ENCODE data around the gene TFB2M. TPM values are rescaled to one million over a fixed set of nuclear protein-coding genes. Genes with fewer than 3 reads are reported as not detected.
"Not testable (repeated sequence)": the region's sequence is repeated elsewhere in the genome, so short reads cannot be mapped to it uniquely, and the experiment has no call there.

The TFB2M gene, protein sequence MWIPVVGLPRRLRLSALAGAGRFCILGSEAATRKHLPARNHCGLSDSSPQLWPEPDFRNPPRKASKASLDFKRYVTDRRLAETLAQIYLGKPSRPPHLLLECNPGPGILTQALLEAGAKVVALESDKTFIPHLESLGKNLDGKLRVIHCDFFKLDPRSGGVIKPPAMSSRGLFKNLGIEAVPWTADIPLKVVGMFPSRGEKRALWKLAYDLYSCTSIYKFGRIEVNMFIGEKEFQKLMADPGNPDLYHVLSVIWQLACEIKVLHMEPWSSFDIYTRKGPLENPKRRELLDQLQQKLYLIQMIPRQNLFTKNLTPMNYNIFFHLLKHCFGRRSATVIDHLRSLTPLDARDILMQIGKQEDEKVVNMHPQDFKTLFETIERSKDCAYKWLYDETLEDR
- total RNA-seq (2014; rRNA removed; shearing (Covaris generic)), result 8.8 and 8.9 TPM in 2 replicates

DNA sequence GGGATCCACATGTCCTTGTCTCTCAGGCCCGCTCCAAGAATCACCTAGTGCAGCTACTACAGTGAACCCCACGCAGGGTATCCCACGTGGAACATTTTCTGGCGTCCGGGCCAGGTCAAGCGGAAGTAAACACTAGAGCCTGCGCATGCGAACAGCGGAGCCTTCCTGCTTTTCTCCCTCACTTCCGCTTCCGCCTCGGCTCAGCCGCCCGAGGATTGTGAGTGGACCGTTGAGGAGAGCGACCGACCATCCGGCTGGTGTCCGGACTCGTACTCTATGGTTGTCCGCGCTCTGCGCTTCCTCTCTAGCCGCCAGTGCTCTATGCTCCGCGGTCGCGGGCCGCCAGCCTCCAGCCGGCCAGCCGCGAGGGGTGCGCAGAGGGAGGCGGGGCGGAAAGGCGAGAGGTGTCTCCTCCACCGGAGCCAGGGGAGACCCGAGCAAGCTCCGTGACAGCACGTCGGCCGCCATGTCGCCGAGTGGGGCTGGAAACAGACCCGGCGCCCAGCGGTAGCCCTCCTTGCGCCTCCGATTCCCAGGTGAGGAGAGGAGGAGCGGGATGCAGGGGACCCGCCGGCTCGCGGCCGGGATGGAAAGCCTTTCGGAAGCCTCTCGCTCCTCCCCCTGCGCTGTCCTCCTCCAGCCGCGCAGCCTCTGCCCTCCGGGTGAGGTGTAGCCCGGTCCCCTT lies at the start of gene TFB2M, which contains the start of gene CNST:
Gene TFB2M (minus strand): TSS at position 134 of the 685 bp plus-strand sequence. CDS start 123 bp downstream, at position 11.
Gene CNST (plus strand): TSS at position 329 of the 685 bp plus-strand sequence. CDS start 25,107 bp downstream, outside the sequence.
- in situ Hi-C loops (cut with HindIII; ENCODE audit: low sequenced_read_pairs), result no loop called here
- peak; percentile 99 for DNase-seq (ENCODE audit: low spot score)

DNA sequence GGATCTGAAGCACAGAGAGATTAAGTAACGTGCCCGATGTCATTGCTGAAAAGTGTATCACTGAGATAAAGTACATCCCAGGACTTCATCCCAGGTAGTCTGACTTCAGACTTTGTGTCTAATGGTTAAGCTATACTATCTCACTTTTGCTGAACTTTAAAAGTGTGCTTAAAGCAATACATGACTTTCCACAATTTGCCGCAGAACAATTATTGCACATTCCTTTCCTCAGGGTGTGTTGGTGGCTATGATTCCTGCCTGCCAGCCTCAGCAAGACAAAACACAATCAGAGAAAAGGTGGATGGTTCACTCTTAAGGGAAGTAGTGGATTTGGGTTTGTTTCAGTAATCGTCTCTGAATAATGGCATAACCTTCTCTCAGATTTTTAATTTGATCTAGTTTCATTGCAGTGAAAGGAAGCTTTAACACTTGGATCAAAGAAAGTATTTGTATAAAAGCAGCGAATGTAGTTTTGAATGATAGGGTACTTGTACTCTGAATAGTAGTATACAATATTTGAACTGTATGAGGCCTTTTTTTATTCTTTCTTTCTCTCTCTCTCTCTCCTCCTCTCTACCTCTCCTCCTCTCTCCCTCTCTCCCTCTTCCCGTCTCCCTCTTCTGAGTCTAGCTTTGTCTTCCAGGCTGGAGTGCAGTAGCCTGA lies 47.2 kb upstream of the TFB2M start:
- no peak for DNase-seq (ENCODE audit: low spot score)
- in situ Hi-C loops (cut with HindIII; ENCODE audit: low sequenced_read_pairs), result no loop called here

DNA sequence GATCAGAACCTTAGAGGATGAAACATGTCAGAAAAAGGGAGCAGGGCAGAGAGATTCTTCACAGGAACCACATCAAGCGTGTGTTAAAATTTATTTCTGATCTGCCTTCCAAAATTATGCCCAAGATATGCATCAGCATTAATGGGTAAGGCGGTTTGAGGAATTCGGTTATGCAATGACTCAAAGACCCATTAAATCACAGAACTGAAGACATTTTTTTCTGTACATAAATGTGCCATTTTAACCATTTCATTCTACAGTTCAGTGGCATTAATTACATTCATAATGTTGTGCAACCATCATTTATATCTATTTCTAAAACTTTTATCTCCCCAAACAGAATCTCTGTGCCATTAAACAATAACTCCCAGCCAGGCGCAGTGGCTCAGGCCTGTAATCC lies 43.6 kb upstream of the TFB2M start:
- DNase-seq (ENCODE audit: low spot score), result no peak
- in situ Hi-C loops (cut with HindIII; ENCODE audit: low sequenced_read_pairs), result no loop called here

DNA sequence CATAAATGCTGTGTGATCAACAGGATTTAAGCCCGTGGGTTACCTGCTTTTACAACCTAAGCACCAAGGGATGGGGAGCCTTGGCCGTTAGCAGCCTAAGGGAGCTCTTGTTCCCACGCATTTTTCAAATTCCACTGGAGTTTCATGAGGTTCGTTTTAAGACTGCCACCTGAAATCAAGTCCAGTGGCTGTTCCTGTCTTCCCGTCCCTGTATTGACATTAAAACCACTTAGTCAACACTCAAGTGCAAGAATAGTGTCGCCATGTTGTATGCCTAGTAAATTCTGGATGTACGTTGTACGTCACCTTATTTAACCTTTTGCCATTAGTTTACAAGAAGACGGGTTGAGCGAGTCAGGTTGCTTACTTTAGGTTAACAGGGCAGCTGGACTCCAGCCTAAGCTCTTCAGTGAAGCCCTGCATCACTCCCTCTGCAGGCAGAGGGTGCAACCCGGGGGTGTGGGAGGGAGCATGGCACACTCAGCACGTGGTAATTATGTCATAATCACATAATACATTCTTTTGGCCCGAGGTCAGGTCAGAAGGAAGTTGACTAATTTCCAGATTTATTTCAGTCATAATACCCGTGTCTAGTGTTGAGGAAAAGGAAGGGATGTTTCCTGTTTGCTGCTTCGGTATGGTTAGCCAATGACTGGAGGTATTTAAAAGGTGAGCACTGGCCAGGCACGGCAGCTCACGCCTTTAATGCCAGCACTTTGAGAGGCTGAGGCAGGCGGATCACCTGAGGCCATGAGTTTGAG lies 42.7 kb upstream of the TFB2M start:
- DNase-seq (ENCODE audit: low spot score), result peak; percentile 59
- in situ Hi-C loops (cut with HindIII; ENCODE audit: low sequenced_read_pairs), result no loop called here

DNA sequence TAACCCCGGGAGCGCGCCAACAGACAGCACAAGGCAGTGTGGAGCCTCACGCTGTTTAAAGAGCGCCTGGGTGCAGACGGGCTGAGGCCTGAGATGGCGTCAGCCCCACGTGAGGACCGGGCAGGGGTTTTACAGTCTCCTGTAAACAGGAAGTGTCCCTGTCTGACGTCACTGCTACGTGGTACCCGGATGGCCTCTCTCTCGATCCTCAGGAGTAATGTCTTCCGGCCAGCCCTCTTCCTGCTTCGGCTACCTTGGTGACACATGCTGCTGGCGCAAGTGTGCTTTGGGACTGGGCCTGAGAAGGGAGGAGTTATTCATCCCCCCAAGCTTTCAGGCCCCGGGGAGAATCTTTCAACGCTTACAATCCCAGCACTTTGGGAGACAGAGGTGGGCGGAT lies 41.4 kb upstream of the TFB2M start:
- in situ Hi-C loops (cut with HindIII; ENCODE audit: low sequenced_read_pairs), result no loop called here
- no peak for DNase-seq (ENCODE audit: low spot score)

DNA sequence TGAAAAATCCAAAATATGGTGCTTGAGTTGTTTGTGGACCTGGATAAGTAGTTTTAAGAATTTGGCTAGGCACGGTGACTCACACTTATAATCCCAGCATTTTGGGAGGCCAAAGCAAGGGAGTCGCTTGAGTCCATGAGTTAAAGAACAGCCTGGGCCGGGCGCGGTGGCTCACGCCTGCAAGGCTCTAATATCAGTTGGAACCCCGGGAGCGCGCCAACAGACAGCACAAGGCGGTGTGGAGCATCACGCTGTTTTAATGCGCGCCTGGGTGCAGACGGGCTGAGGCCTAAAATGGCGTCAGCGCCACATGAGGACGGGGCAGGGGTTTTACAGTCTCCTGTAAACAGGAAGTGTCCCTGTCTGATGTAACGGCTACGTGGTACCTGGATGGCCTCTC lies 39.2 kb upstream of the TFB2M start:
- in situ Hi-C loops (cut with HindIII; ENCODE audit: low sequenced_read_pairs); DNase-seq (ENCODE audit: low spot score): not testable (repeated sequence)

DNA sequence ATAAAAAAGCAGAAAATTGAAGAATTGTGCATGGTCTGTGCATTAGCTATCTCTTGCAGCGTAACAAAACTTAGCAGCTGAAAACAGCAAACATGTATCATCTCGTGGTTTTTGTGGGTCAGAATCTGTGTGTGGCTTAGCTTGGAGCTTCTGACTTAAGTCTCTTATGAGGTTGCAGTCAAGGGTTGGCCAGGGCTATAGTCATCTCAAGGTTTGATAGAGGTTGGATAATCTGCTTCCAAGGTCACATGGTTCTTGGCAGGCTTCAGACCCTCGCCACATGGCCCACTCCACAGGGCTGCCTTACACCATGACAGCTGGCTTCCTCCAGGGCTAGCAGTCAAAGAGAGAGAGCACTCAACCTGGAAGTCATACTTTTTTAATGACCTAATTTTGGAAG lies 36.1 kb upstream of the TFB2M start:
- peak; percentile 89 for DNase-seq (ENCODE audit: low spot score)
- in situ Hi-C loops (cut with HindIII; ENCODE audit: low sequenced_read_pairs), result no loop called here

DNA sequence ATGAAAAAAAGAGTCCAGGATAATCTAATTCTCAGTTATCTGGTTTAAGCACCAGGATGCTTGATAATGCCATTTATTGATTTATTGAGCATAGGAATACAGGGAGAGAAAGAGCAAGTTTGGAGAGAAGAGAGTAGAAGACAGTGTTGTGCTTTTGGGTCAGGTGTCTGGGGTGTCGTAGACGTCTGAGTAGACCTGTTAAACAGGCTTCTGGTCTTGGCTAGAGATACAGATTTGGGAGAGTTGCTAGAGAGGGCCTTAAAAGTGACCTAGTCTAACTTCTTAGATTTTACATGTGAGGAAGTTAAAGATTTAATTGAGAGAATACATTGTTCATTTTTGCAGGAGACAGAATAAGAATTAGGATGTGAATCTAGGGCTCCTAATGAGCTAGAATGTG lies 34.5 kb upstream of the TFB2M start:
- DNase-seq (ENCODE audit: low spot score), result no peak
- in situ Hi-C loops (cut with HindIII; ENCODE audit: low sequenced_read_pairs), result no loop called here

DNA sequence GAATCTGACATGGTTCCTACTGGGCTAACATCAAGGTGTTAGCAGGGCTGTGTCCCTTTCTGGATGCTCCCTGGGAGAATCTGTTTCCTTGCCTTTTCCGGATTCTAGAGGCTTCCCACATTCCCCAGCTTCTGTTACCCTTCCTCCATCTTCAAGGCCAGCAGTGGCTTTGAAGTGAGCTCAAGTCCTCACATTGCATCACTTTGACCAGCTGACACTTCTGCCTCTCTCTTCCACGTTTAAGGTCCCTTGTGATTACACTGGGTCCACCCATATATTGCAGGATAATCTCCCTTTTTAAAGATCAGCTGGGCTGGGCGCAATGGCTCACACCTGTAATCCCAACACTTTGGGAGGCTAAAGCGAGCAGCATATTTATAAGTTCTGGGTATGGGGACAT lies 33.3 kb upstream of the TFB2M start:
- DNase-seq (ENCODE audit: low spot score), result no peak
- in situ Hi-C loops (cut with HindIII; ENCODE audit: low sequenced_read_pairs), result no loop called here

DNA sequence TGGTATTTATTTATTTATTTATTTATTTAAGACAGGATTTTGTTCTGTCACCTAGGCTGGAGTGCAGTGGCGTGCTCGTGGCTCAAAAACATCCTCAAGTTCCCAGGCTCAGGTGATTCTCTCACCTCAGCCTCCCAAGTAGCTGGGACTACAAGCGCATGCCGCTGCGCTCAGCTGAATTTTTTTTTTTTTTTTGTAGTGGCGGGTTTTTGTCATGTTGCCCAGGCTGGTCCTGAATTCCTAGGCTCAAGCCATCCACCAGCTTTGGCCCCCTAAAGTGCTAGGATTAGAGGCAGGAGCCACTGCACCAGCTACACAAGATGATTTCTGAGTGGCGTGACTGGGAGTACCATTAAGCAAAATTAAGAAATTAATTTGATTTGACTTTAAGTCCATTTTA lies 31.9 kb upstream of the TFB2M start:
- in situ Hi-C loops (cut with HindIII; ENCODE audit: low sequenced_read_pairs), result no loop called here
- peak; percentile 67 for DNase-seq (ENCODE audit: low spot score)

DNA sequence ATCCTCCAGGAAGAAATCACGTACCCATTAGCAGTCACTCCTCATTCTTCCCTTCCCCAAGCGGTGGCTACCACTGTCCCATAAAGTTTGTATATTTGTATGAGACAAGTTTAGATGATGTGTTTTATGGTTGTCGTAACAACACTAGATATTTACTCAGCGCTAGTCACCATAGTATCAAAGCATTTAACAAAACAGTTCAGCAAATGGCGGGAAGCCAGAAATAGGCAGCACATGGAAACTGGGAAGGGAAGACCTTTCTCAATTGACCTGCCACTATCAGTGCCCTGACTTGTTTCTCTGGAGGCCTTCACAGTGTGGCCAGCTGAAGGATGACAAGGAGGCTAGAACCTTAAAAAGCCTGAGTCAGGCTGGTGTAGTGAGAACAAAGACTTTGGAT lies 31.3 kb upstream of the TFB2M start:
- DNase-seq (ENCODE audit: low spot score), result no peak

DNA sequence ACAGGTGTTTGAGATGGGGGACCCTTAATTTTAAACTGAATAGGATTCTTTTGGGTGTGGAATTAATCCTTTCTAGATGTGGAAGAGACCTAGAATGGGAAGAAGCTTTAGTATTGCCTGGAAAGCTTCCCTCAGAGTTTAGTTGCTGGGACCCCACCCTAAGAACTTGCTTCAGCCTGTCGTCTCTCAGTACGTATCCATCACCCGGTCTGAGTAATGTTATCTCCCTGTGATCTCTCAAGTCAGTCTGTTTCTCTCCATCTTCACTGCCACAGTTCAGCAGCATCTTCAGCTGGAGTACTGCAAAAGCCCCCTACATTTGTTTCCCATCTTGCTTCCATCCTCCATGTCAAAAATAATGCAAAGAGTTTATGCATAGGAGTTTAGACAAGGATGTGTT lies 29.1 kb upstream of the TFB2M start:
- DNase-seq (ENCODE audit: low spot score), result no peak
- in situ Hi-C loops (cut with HindIII; ENCODE audit: low sequenced_read_pairs), result no loop called here

More for the DNA sequence above, 31.3 kb upstream of the TFB2M start:
- in situ Hi-C loops (cut with HindIII; ENCODE audit: low sequenced_read_pairs), result no loop called here

DNA sequence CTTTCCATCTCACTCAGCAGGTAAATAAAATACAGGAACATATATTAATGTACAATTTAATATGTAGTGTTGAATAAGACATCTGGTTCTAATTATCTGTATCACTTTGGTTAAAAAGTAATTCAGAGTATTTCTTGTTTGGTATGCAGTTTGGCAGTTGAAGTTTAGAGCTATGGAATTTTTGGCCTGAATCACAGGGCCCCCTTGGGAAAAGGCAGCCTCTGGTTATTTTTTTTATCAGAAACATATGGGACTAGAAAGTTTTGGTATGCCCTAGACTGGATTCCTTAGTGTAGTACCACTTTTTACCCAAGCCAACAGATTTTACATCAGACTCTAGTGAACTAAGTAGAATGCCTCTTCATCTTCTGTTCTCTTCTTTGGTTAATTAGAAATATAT lies 26.6 kb upstream of the TFB2M start:
- in situ Hi-C loops (cut with HindIII; ENCODE audit: low sequenced_read_pairs), result no loop called here
- no peak for DNase-seq (ENCODE audit: low spot score)

DNA sequence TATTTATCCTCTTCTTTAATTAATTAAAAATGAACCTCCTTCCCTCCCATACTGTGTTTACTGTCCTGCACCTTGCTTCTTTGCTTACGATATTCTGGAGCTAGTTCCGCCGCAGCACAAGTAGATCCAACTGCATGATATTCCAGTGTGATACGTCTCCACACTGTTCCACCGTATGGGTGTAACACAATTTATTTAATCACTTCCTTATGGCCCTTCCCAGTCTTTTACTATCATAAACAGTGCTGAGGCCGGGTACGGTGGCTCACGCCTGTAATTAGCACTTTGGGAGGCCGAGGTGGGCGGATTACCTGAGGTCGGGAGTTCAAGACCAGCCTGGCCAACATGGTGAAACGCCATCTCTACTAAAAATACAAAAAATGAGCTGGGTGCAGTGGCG lies 25.9 kb upstream of the TFB2M start:
- in situ Hi-C loops (cut with HindIII; ENCODE audit: low sequenced_read_pairs), result no loop called here
- no peak for DNase-seq (ENCODE audit: low spot score)

DNA sequence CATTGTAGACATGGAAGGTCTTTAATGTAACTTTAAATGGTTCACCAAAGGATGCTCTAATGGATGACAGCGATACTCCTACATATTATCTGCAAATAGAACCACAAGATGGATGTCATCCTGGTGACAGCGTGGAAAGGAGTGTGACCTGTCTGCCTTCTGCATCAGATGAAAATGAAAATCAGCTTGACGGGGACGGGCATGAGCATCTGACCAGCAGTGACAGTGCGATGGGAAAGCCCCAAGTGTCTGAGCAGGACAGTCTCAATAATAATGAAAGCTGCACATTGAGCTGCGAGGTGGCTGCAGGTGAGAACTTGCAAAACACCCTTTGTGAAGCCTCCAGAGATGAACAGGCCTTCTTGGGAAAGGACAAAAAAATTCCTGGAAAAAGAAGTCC lies 25.4 kb upstream of the TFB2M start:
- in situ Hi-C loops (cut with HindIII; ENCODE audit: low sequenced_read_pairs), result no loop called here
- DNase-seq (ENCODE audit: low spot score), result no peak

DNA sequence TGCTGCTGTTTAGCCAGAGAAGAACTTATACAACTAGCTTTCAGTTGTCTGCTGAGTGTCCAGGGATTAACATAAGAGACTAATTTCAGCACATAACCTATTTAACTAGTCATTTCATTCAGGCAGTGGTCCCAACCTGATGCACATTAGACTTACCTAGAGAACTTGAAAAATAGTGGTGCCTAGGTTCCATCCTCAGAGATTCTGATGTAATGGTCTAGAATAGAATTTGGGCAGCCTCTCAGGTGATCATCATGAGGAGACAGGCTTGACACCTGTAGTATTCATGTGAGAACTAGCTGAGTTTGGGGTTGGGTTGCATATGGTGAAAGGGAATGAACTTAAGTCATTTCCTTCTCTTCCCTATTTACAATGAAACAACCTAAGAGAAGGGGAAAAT lies 25.0 kb upstream of the TFB2M start:
- no peak for DNase-seq (ENCODE audit: low spot score)
- in situ Hi-C loops (cut with HindIII; ENCODE audit: low sequenced_read_pairs), result no loop called here

DNA sequence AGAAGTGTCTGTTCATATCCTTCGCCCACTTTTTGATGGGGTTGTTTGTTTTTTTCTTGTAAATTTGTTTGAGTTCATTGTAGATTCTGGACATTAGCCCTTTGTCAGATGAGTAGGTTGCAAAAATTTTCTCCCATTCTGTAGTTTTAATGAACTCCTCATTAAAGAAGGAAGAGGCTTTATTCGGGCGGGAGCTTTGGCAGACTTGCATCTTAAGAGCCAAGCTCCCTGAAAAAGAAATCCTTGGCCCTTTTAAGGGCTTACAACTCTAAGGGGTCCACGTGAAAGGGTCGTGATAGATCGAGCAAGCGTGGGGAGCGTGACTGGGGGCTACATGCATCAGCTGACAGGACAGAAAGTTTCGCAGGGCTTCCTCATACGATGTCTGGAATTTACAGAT lies 23.9 kb upstream of the TFB2M start:
- in situ Hi-C loops (cut with HindIII; ENCODE audit: low sequenced_read_pairs); DNase-seq (ENCODE audit: low spot score): not testable (repeated sequence)

DNA sequence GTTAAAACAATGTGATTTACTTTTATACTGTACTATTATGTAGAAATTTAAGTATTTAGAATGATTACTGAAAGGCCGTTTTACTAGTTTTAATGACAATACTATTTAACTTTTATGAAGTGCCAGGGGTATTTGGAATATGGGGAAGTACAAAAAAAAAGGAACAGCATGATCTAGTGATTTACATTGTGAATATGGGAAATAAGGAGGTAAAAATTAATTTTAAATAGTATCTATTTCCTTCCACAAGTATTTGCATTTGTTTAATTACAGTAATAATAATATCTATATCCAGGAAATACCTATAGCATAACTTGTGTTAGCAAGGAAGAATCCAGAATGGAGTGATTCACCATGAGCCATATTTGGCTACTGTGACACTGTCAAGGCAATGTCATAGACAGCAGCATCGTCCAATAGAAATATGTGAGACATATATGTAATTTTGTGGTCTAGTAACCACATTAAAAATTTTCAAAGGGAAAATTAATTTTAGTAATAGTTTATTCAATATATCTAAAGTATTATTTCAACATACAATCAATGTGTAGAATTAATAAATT lies 22.2 kb upstream of the TFB2M start:
- no peak for DNase-seq (ENCODE audit: low spot score)
- in situ Hi-C loops (cut with HindIII; ENCODE audit: low sequenced_read_pairs), result no loop called here

DNA sequence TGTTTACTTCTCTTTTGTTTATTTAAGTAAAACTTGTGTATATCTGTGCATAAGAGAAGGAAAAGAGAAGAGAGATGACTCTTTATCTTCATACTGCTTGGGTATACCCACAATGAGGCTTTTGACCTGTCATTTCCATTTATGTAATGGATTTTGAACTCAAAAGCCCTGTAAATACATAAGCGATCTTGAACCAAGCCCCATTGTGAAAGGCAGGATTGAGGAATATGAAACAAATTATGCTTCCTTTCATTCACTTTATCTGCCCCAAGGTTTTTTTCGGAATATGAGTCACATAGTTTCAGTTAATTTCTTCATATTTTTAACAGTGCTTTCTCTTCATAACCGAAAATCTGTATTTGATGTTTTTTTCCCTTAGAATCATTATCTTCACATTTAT lies 21.5 kb upstream of the TFB2M start:
- in situ Hi-C loops (cut with HindIII; ENCODE audit: low sequenced_read_pairs), result no loop called here
- DNase-seq (ENCODE audit: low spot score), result no peak
